ENCODE results near the gene MAMDC4. TPM values are rescaled to one million over a fixed set of nuclear protein-coding genes. Genes with fewer than 3 reads are reported as not detected.
A peak's percentile ranks its signal among the peaks of the same experiment; 100 is the strongest.

MAMDC4 gene
- total and polyA plus RNA-seq, 2 donors from 2014 or later = 5.8 to 8.1 TPM

DNA sequence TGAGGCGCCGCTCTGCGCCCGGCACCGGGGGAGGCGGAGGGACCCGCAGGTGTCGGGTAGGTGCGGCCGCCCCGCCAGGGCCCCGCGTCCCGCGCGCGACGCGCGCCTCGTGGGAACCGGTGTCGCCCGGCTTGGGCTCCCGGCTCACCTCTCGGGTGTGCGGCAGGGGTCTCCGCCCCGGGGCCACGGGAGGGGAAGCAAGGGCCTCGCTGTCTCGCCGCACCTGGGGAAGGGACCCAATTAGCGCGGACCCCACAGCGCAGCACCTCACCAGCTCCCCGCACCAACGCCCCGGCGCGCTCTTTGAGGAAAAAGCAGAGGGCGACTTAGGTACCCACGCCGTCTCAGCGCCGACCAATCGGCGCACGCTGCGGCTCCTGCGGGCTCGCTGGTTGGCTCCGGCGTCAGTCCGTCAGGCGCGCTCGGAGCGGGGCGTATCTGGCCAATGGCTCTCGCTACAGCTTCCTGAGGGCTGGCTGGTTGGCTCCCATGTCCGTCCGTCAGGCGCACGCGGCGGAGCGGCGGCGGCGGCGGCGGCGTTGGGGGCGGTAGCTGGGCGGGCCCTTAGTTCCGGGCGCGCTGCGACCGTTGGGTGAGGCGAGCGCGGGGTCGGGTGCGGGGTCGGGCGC is 33.9 kb downstream of the MAMDC4 start, which contains the start of gene TRAF2:
Gene TRAF2, plus strand, starts transcription at position 567 of the 629 bp plus-strand sequence. CDS start 12,225 bp downstream, outside the sequence.
- FAIRE-seq (no peak), DNase-seq (peak; percentile 98 to 99 (median 99))
- Histone ChIP-seq H3K36me3 (ENCODE audit: control insufficient read depth in 2 of 3, insufficient read depth in 3 of 3, low read length in 3 of 3) (no peaks in the 10 kb centered on the region), H3K9ac (ENCODE audit: low read length in 3 of 3) (peak within 1 kb of the TSS in 2 of 3 donors; percentile 60 to 78), H3K4me3 (ENCODE audit: low read length in 3 of 3) (peak within 1 kb of the TSS; percentile 24 to 64 (median 45)), H3K27ac (ENCODE audit: low read depth in 2 of 2, low read length in 2 of 2) (peak within 1 kb of the TSS; percentile 86 to 89), H3K9me3 (ENCODE audit: control insufficient read depth in 2 of 3, insufficient read depth in 1 of 3, low read length in 3 of 3) (no peaks in the 10 kb centered on the region), H3K27me3 (ENCODE audit: control insufficient read depth, insufficient read depth, low read length) (no peaks in the 10 kb centered on the region), H3K4me1 (ENCODE audit: control insufficient read depth in 2 of 3, insufficient read depth in 2 of 3, low read depth in 1 of 3, low read length in 3 of 3) (peaks cover 0 to 3% (median 2%) of the 10 kb centered on the region in 3 donors)
- no peak for TF ChIP-seq CTCF (IDR thresholded peaks at IDR 0.05; ENCODE audit: borderline replicate concordance, extremely low read depth, insufficient read depth)
- intact Hi-C loops (cut with DNase I) = no loop called here

- peak overlapping the region; percentile 21 to 63 (median 24) for H3K4me3 ChIP-seq (ENCODE audit: low read length in 3 of 3)
- DNase-seq (peak; percentile 37 to 88 (median 57)), FAIRE-seq (no peak)
- H3K27me3 ChIP-seq (ENCODE audit: control insufficient read depth, insufficient read depth, low read length) = no peaks in the 10 kb centered on the region
- no peaks in the 10 kb centered on the region for H3K9me3 ChIP-seq (ENCODE audit: control insufficient read depth in 2 of 3, insufficient read depth in 1 of 3, low read length in 3 of 3)
- H3K36me3 ChIP-seq (ENCODE audit: control insufficient read depth in 2 of 3, insufficient read depth in 3 of 3, low read length in 3 of 3) = no peaks in the 10 kb centered on the region
- no peak for TF ChIP-seq CTCF (IDR thresholded peaks at IDR 0.05; ENCODE audit: borderline replicate concordance, extremely low read depth, insufficient read depth)
- intact Hi-C loops (cut with DNase I) = no loop called here
- peak overlapping the region in 2 of 3 donors; percentile 48 to 78 for H3K9ac ChIP-seq (ENCODE audit: low read length in 3 of 3)
- peak overlapping the region; percentile 86 to 89 for H3K27ac ChIP-seq (ENCODE audit: low read depth in 2 of 2, low read length in 2 of 2)
- H3K4me1 ChIP-seq (ENCODE audit: control insufficient read depth in 2 of 3, insufficient read depth in 2 of 3, low read depth in 1 of 3, low read length in 3 of 3) = peaks cover 0 to 3% (median 2%) of the 10 kb centered on the region in 3 donors
Observed at GRCh38 chr9:136886610-136887597, 34.8 kb downstream of the MAMDC4 start.

- H3K4me3 ChIP-seq (ENCODE audit: low read length in 3 of 3) = no peak overlapping the region
- H3K36me3 ChIP-seq (ENCODE audit: control insufficient read depth in 2 of 3, insufficient read depth in 3 of 3, low read length in 3 of 3) = peaks cover 0 to 4% (median 0%) of the 10 kb centered on the region in 3 donors
- no peaks in the 10 kb centered on the region for H3K9me3 ChIP-seq (ENCODE audit: control insufficient read depth in 2 of 3, insufficient read depth in 1 of 3, low read length in 3 of 3)
- no peak for TF ChIP-seq CTCF (IDR thresholded peaks at IDR 0.05; ENCODE audit: borderline replicate concordance, extremely low read depth, insufficient read depth)
- H3K27ac ChIP-seq (ENCODE audit: low read depth in 2 of 2, low read length in 2 of 2) = no peak overlapping the region
- no peak overlapping the region for H3K9ac ChIP-seq (ENCODE audit: low read length in 3 of 3)
- intact Hi-C loops (cut with DNase I) = no loop called here
- H3K27me3 ChIP-seq (ENCODE audit: control insufficient read depth, insufficient read depth, low read length) = no peaks in the 10 kb centered on the region
- peaks cover 0 to 9% (median 3%) of the 10 kb centered on the region in 3 donors for H3K4me1 ChIP-seq (ENCODE audit: control insufficient read depth in 2 of 3, insufficient read depth in 2 of 3, low read depth in 1 of 3, low read length in 3 of 3)
- DNase-seq (no peak), FAIRE-seq (no peak)
Observed at GRCh38 chr9:136888454-136888853, 36.3 kb downstream of the MAMDC4 start.

Measured in kidney (tissue), 14 donors.